GM12874 (cell line): Measurements from ENCODE around the gene BACH2.

Source experiments
- TF ChIP-seq, protein P1 (sequence below): IDR thresholded peaks from 2 replicates; pipeline ENCODE4 v1.5.1; 2011; ENCODE audit warnings: low read depth, mild to moderate bottlenecking, control low read depth, low read length, moderate library complexity; ENCODE audit not compliant: insufficient read depth

The BACH2 gene

DNA sequence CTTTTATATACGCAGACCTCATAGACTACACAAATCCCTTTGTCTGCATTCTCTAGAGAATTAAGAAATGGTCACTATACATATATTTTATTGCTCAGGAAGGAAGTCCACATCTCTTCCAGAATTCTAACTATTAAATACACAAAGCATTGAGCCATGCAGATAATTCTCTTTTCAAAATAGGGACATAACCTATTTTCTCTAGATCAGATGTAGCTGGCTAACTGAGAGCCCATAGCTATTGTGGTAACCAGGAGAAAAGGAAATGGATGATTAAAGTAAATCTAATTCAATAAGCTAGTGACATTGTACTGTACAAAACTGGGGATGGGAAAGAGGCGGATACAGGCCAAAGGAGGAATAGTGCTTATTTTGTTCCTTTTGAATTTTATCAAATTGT, 137.2 kb downstream of the BACH2 start:
- TF ChIP-seq, protein P1, sequence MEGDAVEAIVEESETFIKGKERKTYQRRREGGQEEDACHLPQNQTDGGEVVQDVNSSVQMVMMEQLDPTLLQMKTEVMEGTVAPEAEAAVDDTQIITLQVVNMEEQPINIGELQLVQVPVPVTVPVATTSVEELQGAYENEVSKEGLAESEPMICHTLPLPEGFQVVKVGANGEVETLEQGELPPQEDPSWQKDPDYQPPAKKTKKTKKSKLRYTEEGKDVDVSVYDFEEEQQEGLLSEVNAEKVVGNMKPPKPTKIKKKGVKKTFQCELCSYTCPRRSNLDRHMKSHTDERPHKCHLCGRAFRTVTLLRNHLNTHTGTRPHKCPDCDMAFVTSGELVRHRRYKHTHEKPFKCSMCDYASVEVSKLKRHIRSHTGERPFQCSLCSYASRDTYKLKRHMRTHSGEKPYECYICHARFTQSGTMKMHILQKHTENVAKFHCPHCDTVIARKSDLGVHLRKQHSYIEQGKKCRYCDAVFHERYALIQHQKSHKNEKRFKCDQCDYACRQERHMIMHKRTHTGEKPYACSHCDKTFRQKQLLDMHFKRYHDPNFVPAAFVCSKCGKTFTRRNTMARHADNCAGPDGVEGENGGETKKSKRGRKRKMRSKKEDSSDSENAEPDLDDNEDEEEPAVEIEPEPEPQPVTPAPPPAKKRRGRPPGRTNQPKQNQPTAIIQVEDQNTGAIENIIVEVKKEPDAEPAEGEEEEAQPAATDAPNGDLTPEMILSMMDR = no peak

DNA sequence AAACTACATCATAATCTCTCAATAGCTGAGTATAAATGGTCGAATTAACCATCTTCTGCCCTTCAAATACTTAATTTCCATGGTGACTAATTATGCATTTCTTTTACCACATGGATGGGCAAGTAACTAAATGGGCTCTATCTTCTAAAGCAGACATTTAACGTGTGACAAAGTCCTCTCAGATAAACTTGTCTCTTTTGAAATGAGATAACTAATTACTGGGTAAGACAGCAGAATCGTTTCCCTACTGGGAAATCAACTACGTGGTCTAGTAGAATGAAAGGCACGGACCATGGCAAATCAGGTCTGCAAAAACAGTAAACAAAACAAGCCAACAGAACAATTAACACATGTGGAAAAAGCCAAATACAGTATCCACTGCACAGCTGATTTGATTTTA, 137.7 kb downstream of the BACH2 start:
- TF ChIP-seq, protein P1 = no peak

DNA sequence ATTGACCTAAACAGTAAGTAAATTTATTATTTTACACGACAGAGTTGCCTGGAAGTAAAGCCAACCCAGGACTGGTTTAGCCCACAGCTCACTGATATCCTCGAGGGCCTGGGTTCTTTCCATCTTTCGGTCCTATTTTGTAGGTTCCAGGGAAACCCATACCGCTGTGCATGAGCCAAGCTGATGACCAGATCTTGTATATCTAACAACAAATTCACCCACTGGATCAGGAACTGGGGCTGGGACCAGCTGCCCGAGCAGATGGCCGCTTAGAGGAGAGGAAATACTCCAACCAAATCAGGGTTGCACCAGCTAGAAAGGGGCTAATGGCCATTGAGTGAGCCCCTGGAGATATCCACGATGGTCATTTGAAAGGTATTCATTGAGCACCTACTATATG, 139.2 kb downstream of the BACH2 start:
- TF ChIP-seq, protein P1 = no peak

DNA sequence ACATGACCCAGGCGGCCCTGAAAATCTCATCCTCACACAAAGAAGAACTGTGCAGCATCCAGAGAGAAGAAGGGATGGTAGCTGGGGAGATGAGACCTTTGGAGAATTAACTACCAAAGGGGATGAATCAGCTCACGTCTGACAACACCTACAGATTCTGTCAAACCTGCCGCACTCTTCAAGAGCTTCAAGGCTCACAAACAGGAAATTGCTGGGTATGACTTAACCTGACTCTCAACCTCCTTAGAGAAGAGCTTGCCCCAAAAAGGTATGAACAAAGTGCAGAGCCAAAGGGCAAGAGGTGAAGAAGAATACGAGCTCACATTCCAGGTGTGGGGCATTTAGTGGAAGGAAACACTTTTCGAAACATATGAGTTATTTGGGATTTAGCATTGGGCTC, 139.8 kb downstream of the BACH2 start:
- TF ChIP-seq, protein P1 = no peak

DNA sequence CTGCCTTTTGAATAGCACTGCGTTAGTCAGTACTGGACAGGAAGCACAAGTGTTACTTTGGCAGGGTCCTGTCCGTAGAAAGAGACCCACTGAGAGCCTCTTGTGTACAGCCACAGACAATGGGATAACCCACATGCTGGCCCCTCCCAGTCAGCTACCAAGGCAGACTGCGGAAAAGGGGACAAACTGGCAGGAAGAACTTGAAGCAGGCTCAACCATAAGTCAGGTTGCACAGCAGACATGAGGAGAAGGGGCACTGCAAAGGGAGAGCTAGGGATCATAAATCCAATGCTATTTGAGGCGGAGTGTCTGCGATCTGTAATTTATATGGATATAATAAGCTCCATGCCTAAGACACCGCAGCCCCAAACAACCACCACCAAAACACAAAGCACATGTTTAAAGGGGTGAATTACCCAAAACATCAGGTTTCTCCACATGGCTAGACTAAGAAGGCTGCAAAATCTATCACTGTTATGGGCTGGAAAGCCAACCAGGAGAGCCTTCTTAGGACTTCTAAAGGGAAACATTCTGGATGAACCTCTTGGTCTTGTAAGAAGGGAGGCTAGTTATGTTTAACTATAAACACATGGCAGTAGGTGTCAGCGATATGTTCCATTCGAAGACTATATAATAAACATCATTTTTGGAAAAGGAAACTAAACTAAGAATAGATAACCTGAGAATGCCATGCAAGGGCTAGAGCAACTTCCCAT, 141.7 kb downstream of the BACH2 start:
- TF ChIP-seq, protein P1 = no peak

DNA sequence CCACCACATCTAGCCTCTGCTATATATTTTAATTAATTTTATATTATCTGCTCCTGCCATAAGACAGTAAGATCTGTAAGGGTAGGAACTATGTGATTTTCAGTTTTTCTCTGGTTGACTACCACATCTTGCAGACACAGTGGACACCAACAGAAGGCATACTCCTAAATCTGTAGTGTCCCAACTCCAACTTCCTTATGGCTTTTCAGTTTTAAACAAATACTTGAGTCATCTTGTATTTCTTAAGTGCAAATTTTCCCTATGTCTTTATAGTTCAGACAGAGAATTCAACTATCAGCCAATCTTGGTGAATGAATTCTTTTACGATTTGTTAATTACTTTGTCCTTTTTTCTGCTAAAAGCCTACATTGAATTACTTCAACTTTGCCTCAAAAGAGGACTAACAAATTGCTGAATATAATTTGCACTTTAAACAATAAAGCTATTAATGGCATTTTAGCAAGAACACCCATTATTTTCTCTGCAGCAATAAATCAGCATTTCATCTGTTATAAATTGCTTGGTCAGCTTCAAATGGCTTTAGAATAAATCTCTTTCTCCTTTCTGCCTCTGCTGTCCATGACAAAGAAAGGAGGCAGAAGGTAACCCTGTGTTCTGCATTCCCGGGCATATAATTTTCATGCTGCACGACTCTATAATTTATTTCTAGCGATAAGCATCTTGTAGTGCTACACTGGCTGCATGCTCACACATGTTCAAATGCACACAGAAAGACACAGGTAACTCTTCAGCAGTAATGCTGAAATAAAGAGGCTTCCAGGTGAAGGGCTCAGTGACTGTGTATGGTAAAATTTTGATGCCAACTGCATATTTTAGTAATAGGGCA, 144.8 kb downstream of the BACH2 start:
- TF ChIP-seq, protein P1 = no peak

DNA sequence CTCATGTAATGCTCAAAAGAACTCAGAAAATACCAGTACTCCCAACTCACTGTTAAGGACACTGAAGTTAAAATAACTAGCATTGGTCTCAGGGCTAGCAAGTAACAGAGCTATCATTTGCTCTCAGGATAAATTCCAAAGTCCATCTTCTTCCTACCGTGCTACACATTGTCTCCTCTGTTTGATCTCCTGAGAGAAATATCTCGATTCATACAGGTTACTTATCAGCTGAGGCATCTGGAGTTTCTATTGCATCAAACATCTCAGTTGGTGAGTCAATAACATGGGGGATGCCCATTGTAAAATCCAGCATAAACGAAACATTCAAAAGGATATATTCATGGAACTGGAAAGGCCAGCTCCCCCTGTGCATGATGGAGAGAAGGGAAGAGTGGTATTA, 147.4 kb downstream of the BACH2 start:
- TF ChIP-seq, protein P1 = no peak
